ENCODE data around the gene MTM1. TPM values are rescaled to one million over a fixed set of nuclear protein-coding genes. Genes with fewer than 3 reads are reported as not detected.

MTM1 gene
- total RNA-seq, 4 donors from 2014 or later: 15.4 to 18.4 (median 16.7) TPM

DNA sequence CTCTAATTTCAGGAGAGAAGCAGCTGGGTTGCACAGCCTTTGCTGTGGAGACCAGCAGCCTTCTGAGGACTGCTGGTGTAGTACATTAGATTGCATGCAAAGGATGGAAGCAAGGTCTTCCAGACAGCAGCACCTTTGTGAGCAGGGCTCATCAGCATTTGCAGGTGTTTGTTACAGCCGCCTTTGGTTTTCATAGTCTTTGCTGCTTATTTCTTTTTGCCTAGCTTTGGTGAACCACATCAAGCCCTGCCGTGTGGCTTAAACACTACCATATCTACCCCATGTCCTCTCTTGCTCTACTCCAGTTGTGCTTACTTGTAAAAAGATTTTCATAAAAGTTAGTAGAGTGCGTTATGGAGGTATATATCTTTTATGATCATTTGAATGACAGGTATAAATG, 57.5 kb downstream of the MTM1 start:
- H3K4me1 ChIP-seq: no peaks in the 10 kb centered on the region
- peaks cover 21% of the 10 kb centered on the region for H3K36me3 ChIP-seq
- no peak for DNase-seq (ENCODE audit: low spot score in 2 of 2)
- H3K27me3 ChIP-seq: no peaks in the 10 kb centered on the region
- no peak overlapping the region for H3K27ac ChIP-seq
- 94% methylated on average over 3 of the region's 3 CpGs for WGBS
- no peaks in the 10 kb centered on the region for H3K9me3 ChIP-seq
- H3K4me3 ChIP-seq: no peak overlapping the region
- TF ChIP-seq POLR2A (IDR thresholded peaks at IDR 0.05): no peak
- no peak for TF ChIP-seq POLR2AphosphoS5 (IDR thresholded peaks at IDR 0.05)
- TF ChIP-seq, protein P1, sequence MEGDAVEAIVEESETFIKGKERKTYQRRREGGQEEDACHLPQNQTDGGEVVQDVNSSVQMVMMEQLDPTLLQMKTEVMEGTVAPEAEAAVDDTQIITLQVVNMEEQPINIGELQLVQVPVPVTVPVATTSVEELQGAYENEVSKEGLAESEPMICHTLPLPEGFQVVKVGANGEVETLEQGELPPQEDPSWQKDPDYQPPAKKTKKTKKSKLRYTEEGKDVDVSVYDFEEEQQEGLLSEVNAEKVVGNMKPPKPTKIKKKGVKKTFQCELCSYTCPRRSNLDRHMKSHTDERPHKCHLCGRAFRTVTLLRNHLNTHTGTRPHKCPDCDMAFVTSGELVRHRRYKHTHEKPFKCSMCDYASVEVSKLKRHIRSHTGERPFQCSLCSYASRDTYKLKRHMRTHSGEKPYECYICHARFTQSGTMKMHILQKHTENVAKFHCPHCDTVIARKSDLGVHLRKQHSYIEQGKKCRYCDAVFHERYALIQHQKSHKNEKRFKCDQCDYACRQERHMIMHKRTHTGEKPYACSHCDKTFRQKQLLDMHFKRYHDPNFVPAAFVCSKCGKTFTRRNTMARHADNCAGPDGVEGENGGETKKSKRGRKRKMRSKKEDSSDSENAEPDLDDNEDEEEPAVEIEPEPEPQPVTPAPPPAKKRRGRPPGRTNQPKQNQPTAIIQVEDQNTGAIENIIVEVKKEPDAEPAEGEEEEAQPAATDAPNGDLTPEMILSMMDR (IDR thresholded peaks at IDR 0.05): no peak
- no peak for TF ChIP-seq EP300 (IDR thresholded peaks at IDR 0.05)

DNA sequence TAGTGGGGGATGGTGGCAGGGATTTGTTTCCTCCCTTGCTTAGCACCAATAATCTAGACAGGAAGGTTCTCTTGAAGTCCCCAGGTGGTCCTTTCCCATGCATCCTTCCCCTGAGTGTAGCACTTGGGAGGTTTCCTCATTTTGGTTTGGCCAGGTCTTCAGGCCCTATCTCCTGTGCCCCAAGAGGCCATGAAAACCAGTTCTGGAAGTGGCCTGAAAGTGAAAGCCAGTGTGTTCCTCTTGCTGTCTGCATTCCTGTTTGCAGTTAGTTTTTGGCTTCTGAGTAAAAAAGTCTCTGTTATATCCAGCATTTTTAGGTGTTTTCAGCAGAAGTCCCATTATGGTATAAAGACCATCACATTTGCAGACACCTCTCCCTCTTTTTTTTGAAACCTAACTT, 59.5 kb downstream of the MTM1 start:
- no peak for DNase-seq (ENCODE audit: low spot score in 2 of 2)
- H3K36me3 ChIP-seq: peaks cover 17% of the 10 kb centered on the region
- no peak overlapping the region for H3K27ac ChIP-seq
- H3K4me3 ChIP-seq: no peak overlapping the region
- TF ChIP-seq, protein P1 (IDR thresholded peaks at IDR 0.05): no peak
- no peak for TF ChIP-seq POLR2AphosphoS5 (IDR thresholded peaks at IDR 0.05)
- TF ChIP-seq POLR2A (IDR thresholded peaks at IDR 0.05): no peak
- no peak for TF ChIP-seq EP300 (IDR thresholded peaks at IDR 0.05)
- H3K27me3 ChIP-seq: no peaks in the 10 kb centered on the region
- no peaks in the 10 kb centered on the region for H3K4me1 ChIP-seq
- H3K9me3 ChIP-seq: no peaks in the 10 kb centered on the region

DNA sequence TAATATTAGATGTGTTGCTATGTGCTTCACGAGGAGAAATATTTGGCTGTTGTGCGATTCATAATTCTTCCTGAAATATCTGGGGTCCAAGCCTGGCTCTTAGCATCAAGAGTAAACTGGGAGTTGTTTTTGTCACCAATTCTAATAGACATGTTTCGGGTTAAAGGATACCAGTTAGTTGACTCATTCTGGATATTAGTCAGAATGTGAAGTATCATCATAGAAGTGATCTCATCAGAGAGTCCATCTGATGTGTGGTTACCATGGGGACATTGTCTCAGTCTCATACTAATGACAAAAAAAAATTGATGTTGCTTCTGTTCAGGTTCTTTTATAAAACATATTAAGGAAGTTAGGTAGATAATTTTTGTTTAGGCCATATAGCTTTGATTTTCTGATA, 67.5 kb downstream of the MTM1 start:
- Histone ChIP-seq H3K9me3 (no peaks in the 10 kb centered on the region), H3K4me1 (no peaks in the 10 kb centered on the region), H3K36me3 (peaks cover 7% of the 10 kb centered on the region), H3K4me3 (no peak overlapping the region), H3K27ac (no peak overlapping the region), H3K27me3 (no peaks in the 10 kb centered on the region)
- no peak for TF ChIP-seq POLR2A (IDR thresholded peaks at IDR 0.05)
- TF ChIP-seq, protein P1 (IDR thresholded peaks at IDR 0.05): no peak
- TF ChIP-seq EP300 (IDR thresholded peaks at IDR 0.05): no peak
- no peak for TF ChIP-seq POLR2AphosphoS5 (IDR thresholded peaks at IDR 0.05)
- DNase-seq (ENCODE audit: low spot score in 2 of 2): no peak
- WGBS: 68% methylated on average over 3 of the region's 3 CpGs

DNA sequence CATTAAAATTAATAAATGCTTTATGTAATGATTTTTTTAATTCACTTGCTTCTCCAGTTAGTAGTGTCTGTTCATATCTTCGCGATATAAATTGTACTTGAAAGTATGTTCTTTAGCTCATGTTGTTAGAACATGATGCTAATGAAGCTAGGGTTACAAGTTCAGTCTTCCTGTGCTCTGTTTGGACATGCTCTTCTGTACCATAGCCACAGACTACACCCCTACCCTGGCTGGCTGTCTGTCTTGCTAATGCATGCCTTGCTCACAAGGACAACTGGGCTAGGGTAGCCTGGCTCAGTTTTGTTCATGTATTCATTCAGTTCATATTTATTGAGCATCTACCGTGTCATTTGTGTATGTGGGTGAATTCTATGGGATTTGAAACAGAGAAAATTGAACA, 74.0 kb downstream of the MTM1 start:
- Histone ChIP-seq H3K4me1 (no peaks in the 10 kb centered on the region), H3K4me3 (no peak overlapping the region), H3K9me3 (no peaks in the 10 kb centered on the region), H3K27ac (no peak overlapping the region), H3K27me3 (no peaks in the 10 kb centered on the region), H3K36me3 (peaks cover 9% of the 10 kb centered on the region)
- TF ChIP-seq, protein P1 (IDR thresholded peaks at IDR 0.05): no peak
- TF ChIP-seq POLR2AphosphoS5 (IDR thresholded peaks at IDR 0.05) (no peak), EP300 (IDR thresholded peaks at IDR 0.05) (no peak), POLR2A (IDR thresholded peaks at IDR 0.05) (no peak)
- WGBS: 71% methylated on average over 3 of the region's 3 CpGs
- no peak for DNase-seq (ENCODE audit: low spot score in 2 of 2)

DNA sequence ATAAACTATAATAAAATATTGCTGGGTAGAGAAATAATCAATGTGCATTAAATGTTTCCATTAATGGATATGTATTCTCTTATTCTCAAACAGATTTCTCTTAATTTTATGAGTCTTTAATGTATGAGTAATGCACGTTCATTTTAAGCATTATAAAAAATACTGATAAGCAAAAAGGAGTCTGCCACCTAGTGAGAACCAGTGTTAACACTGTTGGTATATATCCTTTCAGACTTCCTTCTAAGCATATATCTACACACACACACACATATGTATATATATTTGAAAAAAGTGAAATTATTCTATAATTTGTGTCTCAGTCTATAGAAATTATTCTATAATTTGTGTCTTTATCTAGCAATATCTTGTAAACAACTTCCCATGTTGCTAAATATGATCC, 74.8 kb downstream of the MTM1 start:
- no peak overlapping the region for H3K4me3 ChIP-seq
- WGBS: 31% methylated on average over 1 of the region's 1 CpG
- no peaks in the 10 kb centered on the region for H3K27me3 ChIP-seq
- H3K27ac ChIP-seq: no peak overlapping the region
- no peaks in the 10 kb centered on the region for H3K4me1 ChIP-seq
- H3K36me3 ChIP-seq: peaks cover 9% of the 10 kb centered on the region
- DNase-seq (ENCODE audit: low spot score in 2 of 2): no peak
- TF ChIP-seq, protein P1 (IDR thresholded peaks at IDR 0.05): no peak
- no peak for TF ChIP-seq POLR2A (IDR thresholded peaks at IDR 0.05)
- no peaks in the 10 kb centered on the region for H3K9me3 ChIP-seq
